GM10847 (cell line): ENCODE data around the gene GPR35.

ENCODE experiments used
- POLR2A ChIP-seq: IDR thresholded peaks from 2 replicates; pipeline ENCODE4 v1.6.1; 2011; ENCODE audit not compliant: insufficient read length; ENCODE audit errors: extremely low read depth

GPR35 gene

DNA sequence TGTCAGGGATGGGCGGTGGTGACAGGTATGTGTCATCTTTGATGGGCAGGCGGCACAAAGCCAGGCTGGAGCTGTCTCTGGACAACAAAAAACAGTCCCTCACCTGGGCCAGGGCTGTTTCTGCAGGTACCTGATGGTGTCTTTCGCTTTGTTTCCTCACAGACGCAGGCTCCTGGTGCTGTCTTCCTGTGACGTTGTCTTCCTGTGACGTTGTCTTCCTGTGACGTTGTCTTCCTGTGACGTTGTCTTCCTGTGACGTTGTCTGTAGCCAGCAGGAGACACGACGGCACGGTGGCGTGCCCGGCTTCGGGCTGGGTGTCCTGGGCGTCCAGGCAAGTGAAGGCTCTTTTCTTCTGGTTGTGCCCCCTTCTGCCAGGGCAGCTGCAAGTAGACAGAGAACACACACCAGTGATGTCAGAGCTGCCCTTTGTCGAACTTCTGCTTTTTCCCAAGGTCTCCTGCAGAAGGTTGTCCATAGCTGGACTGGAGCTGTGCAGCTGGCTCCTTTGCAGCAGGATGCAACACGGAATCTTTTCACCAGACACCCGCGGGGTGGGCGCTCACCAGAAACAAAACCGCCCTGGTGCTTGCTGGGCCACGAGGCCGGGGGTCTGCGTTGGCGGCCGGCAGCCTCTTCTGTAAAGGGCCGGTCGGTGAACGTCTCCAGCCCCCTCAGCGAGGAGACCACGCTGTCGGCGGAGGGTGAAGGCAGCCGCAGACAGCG is 21.1 kb downstream of the GPR35 start:
- TF ChIP-seq POLR2A, result no peak

DNA sequence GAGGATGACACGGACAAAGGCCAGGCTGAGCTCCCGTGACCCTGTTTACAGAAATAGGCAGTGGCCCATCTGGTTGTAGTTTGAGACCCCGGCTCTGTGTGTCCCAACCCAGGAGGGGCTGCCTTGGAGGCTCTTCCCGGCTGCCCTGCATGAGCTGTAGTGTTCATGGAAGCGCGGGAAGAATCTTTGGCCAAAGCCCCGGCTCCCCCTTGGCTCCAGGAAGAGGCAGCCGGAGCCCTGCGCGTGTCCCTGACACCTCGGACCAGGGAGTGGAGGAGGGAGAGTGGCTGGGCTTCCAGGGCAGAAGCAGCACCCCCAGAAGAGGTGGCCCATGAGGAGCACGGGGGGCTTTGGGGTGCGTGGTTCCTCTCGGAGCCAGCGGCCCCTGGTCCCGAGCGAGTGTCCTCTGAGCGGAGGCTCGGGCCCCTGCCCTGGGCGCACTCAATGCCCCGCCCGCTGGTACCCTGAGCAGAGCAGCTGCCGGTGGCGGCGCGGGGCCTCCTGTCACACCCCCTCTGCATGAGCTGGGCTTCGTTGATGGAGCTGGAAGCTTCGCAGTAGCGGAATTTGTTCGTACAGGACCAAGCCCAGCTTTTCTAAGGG is 21.7 kb downstream of the GPR35 start:
- no peak for TF ChIP-seq POLR2A

DNA sequence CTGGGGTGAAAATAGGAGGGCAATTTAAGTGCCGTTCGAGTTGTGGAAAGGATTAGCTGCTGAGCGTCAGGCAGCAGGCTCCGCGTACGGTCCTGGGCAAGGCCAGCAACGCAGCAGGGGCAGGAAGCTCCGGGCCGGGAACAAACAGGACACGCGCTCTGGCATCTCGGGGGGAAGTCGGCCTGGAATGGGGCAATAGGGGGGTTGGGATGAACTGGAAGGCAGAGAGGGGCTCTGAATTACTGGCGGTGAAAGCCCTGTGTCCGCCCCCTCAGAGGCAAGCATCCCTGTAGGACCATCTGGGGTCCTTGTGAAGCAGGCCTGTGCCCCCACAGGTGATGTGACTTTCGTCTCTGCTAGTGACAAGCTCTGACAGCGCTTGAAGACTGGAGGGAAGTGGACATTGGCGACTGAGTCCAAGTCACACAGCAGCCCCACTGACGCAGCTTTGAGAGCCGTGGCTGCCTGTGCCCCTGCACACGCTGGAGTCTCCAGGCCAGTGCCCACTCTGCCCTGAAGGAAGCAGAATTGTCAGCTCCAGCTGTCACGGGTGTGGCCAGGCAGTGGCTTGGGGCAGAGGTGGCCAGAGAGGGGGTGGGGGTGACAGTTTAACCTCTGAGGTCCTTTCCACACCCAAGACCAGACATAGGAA is 22.3 kb downstream of the GPR35 start:
- TF ChIP-seq POLR2A, result no peak

DNA sequence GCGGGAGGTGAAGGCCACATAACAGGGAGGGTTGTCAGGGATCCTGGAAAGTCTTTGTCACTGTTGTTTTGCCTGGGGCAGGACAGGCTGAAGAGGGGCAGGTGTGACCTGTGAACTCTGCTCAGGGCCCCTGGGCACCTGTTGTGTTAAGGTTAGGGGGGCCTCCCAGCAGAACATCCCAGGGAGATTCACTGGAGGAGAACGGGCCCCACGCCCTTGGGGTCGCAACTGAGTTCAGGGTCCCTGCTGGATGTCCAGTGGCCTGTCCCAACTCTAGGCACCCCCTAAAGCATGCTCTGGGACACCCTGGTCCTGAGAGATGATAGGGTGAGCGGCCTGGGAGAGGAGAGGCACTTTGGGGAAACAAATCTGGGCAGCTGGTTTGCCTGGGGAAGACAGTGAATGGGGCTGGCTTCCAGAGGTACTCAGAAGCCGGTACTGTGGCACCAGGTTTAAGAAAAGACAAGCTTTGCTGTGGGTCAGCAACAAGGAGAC is 22.9 kb downstream of the GPR35 start:
- TF ChIP-seq POLR2A, result no peak

DNA sequence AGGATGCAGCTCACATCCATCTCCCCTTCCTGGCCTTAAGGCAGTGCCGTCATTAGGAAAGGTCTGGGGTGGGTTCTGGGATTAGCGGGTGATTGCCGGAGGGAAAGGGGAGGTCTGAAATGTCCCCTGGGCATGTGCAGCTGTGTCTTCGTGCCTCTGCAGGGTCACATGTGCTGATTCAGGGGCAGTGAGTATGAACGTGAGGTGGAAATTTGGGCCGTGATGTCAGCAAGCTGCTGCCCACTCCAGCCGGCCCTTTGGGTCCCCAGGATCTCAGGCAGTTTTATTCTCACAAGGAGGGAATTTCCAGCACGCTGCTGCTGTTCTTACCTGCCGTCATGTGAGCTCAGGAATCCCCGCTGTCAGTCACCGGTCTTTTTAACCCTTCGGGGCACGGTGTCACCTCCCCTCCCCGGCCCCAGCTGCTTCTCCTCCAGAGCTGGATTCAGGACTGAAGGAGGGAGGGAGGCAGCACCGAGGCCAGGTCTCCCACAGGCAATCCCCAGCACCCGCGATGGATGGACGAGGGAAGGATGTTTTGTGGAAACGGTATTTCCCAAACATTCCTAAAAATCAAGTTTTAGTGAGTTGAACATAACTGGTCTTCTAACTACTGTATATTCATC is 23.5 kb downstream of the GPR35 start:
- no peak for TF ChIP-seq POLR2A

DNA sequence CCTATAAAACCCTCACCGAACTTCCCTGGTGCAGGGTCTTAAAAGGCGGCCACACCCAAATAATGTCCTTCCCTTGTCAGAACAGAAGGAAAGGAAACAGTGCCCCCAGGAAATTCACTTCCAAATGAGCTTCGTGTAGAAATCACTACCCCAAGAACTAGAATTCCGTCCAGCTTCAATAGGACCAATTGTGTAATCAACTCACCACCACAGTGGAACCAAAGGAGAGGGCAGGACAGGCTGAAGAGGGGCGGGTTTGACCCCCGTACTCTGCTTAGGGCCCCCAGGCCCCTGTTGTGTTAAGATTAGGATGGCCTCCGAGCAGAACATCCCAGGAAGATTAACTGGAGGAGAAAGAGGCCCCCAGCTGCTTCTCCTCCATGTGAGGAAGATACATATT is 24.1 kb downstream of the GPR35 start:
- no peak for TF ChIP-seq POLR2A

GRCh38 chr2:240650254-240650965 is 25.1 kb downstream of the GPR35 start:
- TF ChIP-seq POLR2A, result no peak

- no peak for TF ChIP-seq POLR2A
Measured at GRCh38 chr2:240651185-240651584, 25.9 kb downstream of the GPR35 start.

GRCh38 chr2:240655931-240656886 is 30.9 kb downstream of the GPR35 start:
- no peak for TF ChIP-seq POLR2A

GRCh38 chr2:240662681-240663080 is 37.4 kb downstream of the GPR35 start:
- TF ChIP-seq POLR2A, result no peak

DNA sequence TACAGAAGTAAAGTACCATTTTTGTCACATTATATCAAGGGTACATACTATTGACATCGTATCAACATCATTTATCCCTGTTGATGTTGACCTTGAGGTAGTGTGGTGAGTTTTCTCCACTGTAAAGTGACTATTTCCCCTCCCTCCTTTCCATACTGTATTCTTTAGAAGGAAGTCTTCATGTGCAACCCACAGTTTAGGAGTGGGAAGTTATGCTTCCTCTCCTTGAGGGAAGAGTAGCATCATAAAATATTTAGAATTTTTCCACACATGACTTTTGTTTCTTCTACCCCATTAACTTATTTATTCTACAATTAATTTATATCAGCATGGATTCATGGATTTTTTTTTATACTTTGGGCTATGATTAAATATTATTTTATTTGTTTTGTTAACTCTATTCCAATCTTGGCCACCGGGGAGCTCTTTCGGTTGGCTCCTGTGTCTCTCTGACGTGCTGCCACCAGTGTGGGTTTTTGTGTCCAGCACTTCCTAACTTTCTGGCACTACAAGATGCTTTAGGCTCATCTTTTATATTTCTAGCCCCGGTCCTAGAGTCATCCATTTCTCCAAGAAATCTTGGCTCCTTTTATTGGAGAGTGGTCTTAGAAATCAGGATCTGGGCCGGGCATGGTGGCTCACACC is 38.4 kb downstream of the GPR35 start:
- TF ChIP-seq POLR2A, result no peak

DNA sequence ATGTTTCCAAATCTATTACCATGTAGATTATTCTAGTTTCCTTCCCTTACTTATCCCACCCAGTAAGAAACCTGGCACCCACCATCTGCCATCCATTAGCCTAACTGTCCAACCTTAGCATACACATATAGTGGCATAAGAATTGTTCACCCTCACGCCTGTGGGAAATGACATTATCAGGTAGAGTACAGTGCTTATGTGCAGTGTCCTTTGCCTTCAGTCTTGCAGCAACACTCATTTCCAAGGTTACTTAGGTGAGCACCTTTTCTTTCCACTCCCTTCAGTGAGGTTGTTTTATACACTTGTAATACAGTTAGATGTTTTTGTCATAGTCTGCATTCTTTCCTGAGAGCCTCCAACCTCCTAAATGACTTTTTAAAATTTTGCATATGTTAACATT is 39.3 kb downstream of the GPR35 start:
- TF ChIP-seq POLR2A, result no peak

DNA sequence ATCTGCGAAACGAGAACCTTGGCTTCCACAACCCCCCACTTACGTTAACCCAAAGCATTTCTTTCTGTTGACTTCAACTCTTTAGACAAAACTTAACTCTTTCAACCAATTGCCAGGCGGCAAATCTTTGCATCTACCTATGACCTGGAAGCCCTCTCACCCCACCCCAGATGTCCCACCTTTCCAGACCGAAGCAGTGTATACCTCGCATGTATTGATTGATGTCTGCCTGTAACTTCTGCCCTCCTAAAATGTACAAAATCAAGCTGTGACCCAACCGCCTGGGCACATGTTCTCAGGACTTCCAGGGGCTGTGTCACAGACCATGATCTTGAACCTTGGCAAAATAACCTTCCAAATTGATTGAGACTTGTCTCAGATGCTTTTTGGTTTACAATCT is 45.1 kb downstream of the GPR35 start:
- TF ChIP-seq POLR2A, result no peak

GRCh38 chr2:240670950-240671349 is 45.7 kb downstream of the GPR35 start:
- no peak for TF ChIP-seq POLR2A

DNA sequence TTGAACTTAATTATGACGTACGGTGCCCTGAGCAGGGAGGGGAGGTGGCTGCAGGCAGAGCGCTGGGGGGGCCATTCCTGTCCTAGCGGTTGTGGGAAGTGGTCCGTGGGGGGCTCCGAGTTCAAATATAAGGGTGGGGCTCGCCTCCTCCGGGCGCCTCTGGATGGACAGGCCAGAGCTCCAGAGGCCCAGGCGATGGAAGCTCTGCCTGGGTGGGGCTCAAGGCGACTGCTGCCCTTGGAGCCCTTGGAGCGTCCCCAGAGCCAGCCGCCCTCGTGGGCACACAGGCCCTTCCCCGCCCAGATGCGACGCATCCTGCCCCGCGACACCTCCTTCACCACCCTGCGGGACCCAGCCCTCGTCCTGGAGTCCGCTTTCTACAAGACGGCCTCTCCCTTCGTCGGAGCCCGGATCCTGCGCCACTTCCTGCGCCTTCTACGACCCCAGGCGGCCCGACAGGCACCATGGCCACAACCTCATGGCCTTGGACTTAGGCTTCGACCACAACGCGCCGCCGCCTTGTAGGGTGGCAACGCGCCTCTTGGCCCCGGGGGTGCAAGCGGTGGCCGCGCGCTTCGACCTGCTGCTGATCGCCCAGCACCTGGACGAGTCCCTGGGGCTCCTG is 46.9 kb downstream of the GPR35 start:
- no peak for TF ChIP-seq POLR2A
